ENCODE measurements around the gene BORCS5.
"Not testable (repeated sequence)": the region's sequence is repeated elsewhere in the genome, so short reads cannot be mapped to it uniquely, and the experiment has no call there.

The BORCS5 gene

DNA sequence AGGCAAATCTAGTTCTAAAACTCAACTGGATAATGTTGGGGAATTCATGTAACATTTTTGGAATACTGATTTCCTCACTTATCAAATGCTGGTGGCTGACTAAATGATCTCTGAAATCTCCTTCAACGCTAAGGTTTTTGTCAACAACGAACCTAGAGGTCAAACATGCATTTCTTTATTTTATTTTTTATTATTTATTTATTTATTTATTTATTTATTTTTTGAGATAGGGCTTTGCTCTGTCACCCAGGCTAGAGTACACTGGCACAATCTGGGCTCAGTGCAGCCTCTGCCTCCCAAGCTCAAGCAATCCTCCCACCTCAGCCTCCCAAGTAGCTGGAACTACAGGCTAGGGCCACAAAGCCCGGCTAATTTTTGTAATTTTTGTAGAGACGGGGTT lies 141.3 kb downstream of the BORCS5 start:
- DNase-seq: no peak
- Mint-ChIP-seq H3K27me3 (ENCODE audit: low read depth, poor library complexity) (no peaks in the 10 kb centered on the region), H3K9me3 (no peaks in the 10 kb centered on the region), H3K27ac (no peak overlapping the region), H3K4me3 (no peak overlapping the region), H3K36me3 (ENCODE audit: low read depth) (peaks cover 25% of the 10 kb centered on the region), H3K4me1 (peaks cover 8% of the 10 kb centered on the region)
- TF ChIP-seq, protein P1, sequence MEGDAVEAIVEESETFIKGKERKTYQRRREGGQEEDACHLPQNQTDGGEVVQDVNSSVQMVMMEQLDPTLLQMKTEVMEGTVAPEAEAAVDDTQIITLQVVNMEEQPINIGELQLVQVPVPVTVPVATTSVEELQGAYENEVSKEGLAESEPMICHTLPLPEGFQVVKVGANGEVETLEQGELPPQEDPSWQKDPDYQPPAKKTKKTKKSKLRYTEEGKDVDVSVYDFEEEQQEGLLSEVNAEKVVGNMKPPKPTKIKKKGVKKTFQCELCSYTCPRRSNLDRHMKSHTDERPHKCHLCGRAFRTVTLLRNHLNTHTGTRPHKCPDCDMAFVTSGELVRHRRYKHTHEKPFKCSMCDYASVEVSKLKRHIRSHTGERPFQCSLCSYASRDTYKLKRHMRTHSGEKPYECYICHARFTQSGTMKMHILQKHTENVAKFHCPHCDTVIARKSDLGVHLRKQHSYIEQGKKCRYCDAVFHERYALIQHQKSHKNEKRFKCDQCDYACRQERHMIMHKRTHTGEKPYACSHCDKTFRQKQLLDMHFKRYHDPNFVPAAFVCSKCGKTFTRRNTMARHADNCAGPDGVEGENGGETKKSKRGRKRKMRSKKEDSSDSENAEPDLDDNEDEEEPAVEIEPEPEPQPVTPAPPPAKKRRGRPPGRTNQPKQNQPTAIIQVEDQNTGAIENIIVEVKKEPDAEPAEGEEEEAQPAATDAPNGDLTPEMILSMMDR (IDR thresholded peaks at IDR 0.05): no peak

DNA sequence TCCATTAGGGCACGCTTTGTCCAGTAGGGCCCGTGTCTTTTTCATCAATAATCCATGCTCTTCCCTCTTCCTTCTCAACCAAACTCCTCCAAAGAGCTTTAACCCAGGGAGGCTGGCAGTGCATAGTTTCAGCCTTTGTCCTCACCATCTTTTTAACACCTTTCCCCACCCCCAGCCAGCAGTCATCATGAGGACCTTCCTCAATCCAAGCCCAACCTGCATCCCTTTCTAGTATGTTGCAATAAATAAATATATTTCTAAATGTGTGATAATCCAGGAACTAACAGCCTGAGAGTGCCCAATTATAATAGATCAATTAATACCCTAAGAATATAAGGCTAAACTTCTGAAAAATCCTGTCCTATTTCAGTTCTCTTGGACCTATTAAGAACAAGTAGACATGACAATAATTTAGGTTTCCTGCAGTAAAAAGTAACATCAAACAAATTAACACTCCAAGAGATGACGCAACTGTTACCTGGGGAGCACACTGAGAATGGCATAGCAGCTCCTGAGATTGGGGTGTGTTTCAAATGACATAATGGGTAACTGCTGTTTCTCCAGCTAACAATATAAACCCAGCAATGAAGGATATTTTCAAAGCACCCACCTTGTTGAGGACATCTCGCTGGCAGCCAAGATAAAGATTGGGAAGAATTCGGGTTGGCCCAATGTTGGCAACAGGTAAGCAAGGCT lies 143.2 kb downstream of the BORCS5 start:
- Mint-ChIP-seq H3K4me1 (peaks cover 9% of the 10 kb centered on the region), H3K4me3 (no peak overlapping the region), H3K27ac (no peak overlapping the region)

DNA sequence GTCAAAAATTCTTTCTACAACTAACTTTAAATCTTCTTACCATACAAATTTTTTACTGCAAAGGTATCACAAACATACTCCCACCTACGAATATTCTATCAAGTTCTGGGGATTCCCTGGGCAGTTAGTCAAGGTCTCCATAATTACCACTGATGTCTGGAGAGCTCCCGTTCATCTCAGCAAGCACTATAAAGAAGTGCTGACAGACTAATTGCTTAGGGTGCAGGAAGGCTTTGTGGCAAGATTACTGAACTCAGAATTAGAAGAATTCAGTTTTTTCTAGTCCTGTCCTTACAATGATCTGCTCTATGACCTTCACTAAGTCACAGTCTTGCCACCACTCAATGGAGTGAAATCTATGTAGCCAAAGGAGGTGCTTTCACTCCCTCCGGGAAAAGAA lies 144.2 kb downstream of the BORCS5 start:
- Mint-ChIP-seq H3K4me3 (no peak overlapping the region), H3K27me3 (ENCODE audit: low read depth, poor library complexity) (no peaks in the 10 kb centered on the region), H3K36me3 (ENCODE audit: low read depth) (peaks cover 20% of the 10 kb centered on the region), H3K9me3 (no peaks in the 10 kb centered on the region), H3K4me1 (peaks cover 20% of the 10 kb centered on the region), H3K27ac (peak overlapping the region; percentile 76)
- TF ChIP-seq, protein P1 (IDR thresholded peaks at IDR 0.05): no peak
- DNase-seq: no peak

More for the DNA sequence above, 143.2 kb downstream of the BORCS5 start:
- no peaks in the 10 kb centered on the region for H3K9me3 Mint-ChIP-seq
- TF ChIP-seq, protein P1 (IDR thresholded peaks at IDR 0.05): no peak
- H3K36me3 Mint-ChIP-seq (ENCODE audit: low read depth): peaks cover 25% of the 10 kb centered on the region
- no peaks in the 10 kb centered on the region for H3K27me3 Mint-ChIP-seq (ENCODE audit: low read depth, poor library complexity)
- DNase-seq: no peak

DNA sequence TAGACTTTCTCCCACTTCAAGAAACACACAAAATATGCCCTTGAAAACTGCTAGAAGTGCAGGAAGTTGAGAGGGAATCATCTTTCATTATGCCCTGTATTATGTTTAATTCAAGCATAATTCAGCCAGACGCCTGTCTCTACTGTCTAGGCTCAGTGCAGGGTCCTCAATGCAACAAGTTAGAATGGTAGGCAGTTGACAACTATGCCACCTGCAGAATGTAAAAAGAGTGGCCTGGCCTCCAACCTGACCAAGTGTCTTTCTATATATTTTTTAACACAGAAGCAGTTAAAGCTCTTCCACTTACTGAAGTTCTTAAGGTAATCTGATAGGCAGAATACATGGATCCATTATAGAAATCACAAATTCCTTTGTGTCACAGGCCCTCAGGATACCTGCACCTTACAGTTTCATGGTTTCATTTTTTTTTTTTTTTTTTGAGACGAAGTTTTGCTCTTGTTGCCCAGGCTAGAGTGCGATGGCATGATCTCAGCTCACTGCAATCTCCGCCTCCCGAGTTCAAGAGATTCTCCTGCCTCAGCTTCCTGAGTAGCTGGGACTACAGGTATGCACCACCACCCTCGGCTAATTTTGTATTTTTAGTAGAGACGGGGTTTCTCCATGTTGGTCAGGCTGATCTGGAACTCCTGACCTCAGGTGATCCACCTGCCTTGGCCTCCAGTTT lies 145.4 kb downstream of the BORCS5 start:
- not testable (repeated sequence) for H3K4me3 Mint-ChIP-seq; H3K27me3 Mint-ChIP-seq (ENCODE audit: low read depth, poor library complexity); H3K27ac Mint-ChIP-seq; DNase-seq; H3K9me3 Mint-ChIP-seq
- peaks cover 31% of the 10 kb centered on the region for H3K4me1 Mint-ChIP-seq
- H3K36me3 Mint-ChIP-seq (ENCODE audit: low read depth): peaks cover 20% of the 10 kb centered on the region

DNA sequence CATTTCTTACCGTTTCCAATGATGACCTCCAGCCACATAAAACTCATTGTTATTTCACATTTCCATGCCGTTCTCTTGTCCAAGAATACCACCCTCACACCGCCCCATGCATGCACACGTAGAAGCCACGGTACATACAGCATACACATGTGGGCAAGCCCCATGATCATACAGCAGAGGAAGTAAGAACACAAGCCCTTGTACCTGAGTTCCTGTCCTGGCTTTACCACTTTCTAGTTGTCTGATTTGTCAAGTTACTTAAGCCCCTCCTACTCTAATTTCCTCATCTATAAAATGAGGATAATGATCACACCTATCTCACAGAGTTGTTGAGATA lies 145.9 kb downstream of the BORCS5 start:
- DNase-seq: no peak
- Mint-ChIP-seq H3K4me3 (no peak overlapping the region), H3K4me1 (peaks cover 31% of the 10 kb centered on the region), H3K27me3 (ENCODE audit: low read depth, poor library complexity) (no peaks in the 10 kb centered on the region), H3K27ac (no peak overlapping the region), H3K9me3 (no peaks in the 10 kb centered on the region), H3K36me3 (ENCODE audit: low read depth) (peaks cover 20% of the 10 kb centered on the region)
- TF ChIP-seq, protein P1 (IDR thresholded peaks at IDR 0.05): no peak

DNA sequence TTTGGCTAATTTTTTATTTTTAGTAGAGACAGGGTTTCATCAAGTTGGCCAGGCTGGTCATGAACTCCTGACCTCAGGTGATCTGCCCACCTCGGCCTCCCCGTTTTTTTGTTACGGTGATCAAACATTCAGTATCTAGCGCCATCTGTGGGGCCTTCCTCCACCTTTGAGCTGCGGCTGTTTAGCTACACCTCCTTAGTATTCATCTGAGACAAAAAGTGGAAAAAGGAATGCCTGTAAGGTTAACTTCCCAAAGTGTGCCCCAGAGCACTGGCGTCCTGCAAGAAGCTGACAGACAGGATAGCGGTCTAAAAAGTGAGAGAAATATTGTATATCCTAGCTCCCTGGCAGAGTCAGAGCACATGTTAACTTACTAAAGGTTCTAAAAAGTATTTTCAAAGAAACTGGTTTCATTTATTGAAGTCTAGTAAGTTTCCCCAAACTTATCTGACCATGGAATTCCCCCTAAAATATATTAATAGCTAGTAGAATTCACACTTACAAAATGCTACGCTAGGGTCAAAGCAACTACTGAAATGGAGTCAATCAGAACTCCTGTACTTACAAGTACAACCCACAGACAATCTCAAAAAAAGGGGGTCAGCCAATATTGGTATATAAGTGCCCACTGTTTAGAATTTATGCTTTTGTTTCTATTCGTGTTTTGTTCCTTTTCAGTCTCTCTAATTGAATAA lies 146.7 kb downstream of the BORCS5 start:
- Mint-ChIP-seq H3K27ac (no peak overlapping the region), H3K27me3 (ENCODE audit: low read depth, poor library complexity) (no peaks in the 10 kb centered on the region), H3K4me3 (no peak overlapping the region), H3K9me3 (no peaks in the 10 kb centered on the region), H3K4me1 (peaks cover 31% of the 10 kb centered on the region), H3K36me3 (ENCODE audit: low read depth) (peaks cover 23% of the 10 kb centered on the region)
- DNase-seq: no peak
- TF ChIP-seq, protein P1 (IDR thresholded peaks at IDR 0.05): no peak

Measured in nephron progenitor cell (in vitro differentiated cells).